ENCODE data around the gene EIF4G3.
A peak's percentile ranks its signal among the peaks of the same experiment; 100 is the strongest.

Gene EIF4G3

DNA sequence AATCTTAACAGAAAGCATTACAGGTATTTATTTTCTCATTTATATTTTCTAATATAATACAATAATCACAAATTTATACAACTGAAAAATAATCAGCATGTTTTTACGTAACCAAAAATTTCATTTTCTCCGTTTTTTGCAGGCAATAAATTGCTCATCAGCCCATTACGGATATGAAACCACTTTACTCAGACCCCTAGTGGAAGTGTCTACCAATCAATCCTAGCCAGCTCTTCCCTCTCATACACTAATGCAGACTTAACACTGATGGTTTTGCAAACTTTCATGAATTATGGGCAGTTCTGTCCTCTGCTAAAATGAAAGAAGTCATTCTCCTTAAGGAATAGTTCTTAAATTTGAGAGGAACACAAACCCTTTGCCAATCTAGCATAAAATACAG is 124.7 kb downstream of the EIF4G3 start:
- H3K4me3 ChIP-seq, result no peak overlapping the region
- no peak for DNase-seq (ENCODE audit: low read depth, low spot score)
- TF ChIP-seq POLR2AphosphoS5 (IDR thresholded peaks at IDR 0.05; ENCODE audit: borderline replicate concordance, low read depth, low read length), result no peak
- TF ChIP-seq FOXP2 (optimal IDR thresholded peaks at IDR 0.05; ENCODE audit: control extremely low read depth, extremely low read length, insufficient read depth), result no peak
- TF ChIP-seq EZH2 (IDR thresholded peaks at IDR 0.05), result no peak
- peaks cover 16% of the 10 kb centered on the region for H3K36me3 ChIP-seq (ENCODE audit: insufficient read depth, low read length)
- H3K9ac ChIP-seq (ENCODE audit: insufficient read length), result no peak overlapping the region
- no peak overlapping the region for H3K27ac ChIP-seq
- no peaks in the 10 kb centered on the region for H3K9me3 ChIP-seq (ENCODE audit: low read depth, low read length)

DNA sequence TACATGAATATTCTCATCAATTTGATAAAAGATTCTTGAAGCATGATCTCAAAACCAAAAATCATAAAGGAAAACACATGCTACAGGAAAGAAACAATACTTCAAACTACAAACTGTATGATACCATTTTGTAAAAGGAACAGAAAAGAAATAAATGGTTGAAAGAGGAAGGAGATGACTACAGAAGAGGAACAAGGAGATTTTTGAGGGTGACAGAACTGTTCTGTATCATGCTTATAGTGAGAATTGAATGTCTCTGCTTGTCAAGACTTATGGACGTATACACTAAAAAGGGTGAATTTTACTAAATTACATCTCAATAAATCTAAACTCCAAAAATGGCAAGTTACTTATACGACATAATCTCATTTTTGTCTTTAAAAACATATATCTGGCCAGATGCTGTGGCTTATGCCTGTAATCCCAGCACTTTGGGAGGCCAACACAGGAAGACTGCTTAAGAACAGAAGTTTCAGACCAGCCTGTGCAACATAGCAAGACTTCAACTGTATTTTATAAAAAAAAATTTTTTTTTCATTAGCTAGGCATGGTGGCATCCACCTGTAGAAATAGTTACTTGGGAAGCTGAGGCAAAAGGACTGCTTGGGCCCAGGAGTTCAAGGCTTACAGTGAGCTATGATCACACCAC is 125.4 kb downstream of the EIF4G3 start:
- H3K36me3 ChIP-seq (ENCODE audit: insufficient read depth, low read length), result peaks cover 16% of the 10 kb centered on the region
- DNase-seq (ENCODE audit: low read depth, low spot score), result no peak
- no peak overlapping the region for H3K9ac ChIP-seq (ENCODE audit: insufficient read length)
- TF ChIP-seq FOXP2 (optimal IDR thresholded peaks at IDR 0.05; ENCODE audit: control extremely low read depth, extremely low read length, insufficient read depth) (no peak), POLR2AphosphoS5 (IDR thresholded peaks at IDR 0.05; ENCODE audit: borderline replicate concordance, low read depth, low read length) (no peak), EZH2 (IDR thresholded peaks at IDR 0.05) (no peak)
- H3K9me3 ChIP-seq (ENCODE audit: low read depth, low read length), result no peaks in the 10 kb centered on the region
- H3K27ac ChIP-seq, result no peak overlapping the region
- no peak overlapping the region for H3K4me3 ChIP-seq

DNA sequence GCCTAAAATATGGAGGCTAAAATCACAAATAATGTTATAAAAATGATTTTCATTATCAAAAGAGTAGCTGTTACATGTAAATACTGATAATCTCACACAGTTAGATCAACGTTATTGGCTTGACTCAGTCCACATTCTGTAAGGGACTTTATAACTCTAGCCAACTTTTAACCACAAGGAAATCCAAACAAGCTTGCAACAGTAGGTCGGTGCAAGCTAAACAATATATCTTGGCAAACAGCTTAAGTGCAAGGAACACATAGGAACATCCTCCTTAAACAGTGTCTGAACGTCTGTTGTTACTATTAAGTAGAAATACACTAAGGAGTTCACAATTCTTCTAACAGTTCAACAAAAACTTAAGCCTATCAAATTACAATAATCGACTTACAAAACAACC is 126.7 kb downstream of the EIF4G3 start:
- no peak for DNase-seq (ENCODE audit: low read depth, low spot score)
- Histone ChIP-seq H3K36me3 (ENCODE audit: insufficient read depth, low read length) (peaks cover 16% of the 10 kb centered on the region), H3K9me3 (ENCODE audit: low read depth, low read length) (no peaks in the 10 kb centered on the region), H3K4me3 (no peak overlapping the region), H3K27ac (no peak overlapping the region), H3K9ac (ENCODE audit: insufficient read length) (no peak overlapping the region)
- no peak for TF ChIP-seq EZH2 (IDR thresholded peaks at IDR 0.05)
- TF ChIP-seq FOXP2 (optimal IDR thresholded peaks at IDR 0.05; ENCODE audit: control extremely low read depth, extremely low read length, insufficient read depth), result no peak
- no peak for TF ChIP-seq POLR2AphosphoS5 (IDR thresholded peaks at IDR 0.05; ENCODE audit: borderline replicate concordance, low read depth, low read length)

DNA sequence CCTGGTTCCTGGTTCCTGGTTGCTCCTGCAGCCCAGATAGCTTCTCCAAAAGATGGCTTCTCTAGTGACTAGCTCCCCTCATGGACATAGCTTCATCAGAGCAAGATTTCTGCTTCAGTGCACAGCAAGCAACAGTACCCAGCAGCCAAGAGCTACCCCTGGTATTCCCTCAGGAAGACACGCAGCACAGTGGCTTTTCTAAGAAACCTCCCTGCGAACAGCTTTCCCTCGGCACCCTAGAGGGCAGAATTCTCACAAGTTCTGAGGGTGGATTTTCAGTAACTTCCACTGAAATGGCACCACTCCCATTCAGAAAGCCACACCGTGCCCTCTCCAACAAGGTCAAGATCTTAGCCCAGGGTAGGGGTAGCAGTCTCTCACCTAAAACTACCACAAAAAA is 128.2 kb downstream of the EIF4G3 start:
- H3K4me3 ChIP-seq, result no peak overlapping the region
- H3K27ac ChIP-seq, result no peak overlapping the region
- peaks cover 16% of the 10 kb centered on the region for H3K36me3 ChIP-seq (ENCODE audit: insufficient read depth, low read length)
- TF ChIP-seq FOXP2 (optimal IDR thresholded peaks at IDR 0.05; ENCODE audit: control extremely low read depth, extremely low read length, insufficient read depth), result no peak
- no peak for TF ChIP-seq EZH2 (IDR thresholded peaks at IDR 0.05)
- TF ChIP-seq POLR2AphosphoS5 (IDR thresholded peaks at IDR 0.05; ENCODE audit: borderline replicate concordance, low read depth, low read length), result no peak
- H3K9ac ChIP-seq (ENCODE audit: insufficient read length), result no peak overlapping the region
- no peaks in the 10 kb centered on the region for H3K9me3 ChIP-seq (ENCODE audit: low read depth, low read length)
- DNase-seq (ENCODE audit: low read depth, low spot score), result no peak

DNA sequence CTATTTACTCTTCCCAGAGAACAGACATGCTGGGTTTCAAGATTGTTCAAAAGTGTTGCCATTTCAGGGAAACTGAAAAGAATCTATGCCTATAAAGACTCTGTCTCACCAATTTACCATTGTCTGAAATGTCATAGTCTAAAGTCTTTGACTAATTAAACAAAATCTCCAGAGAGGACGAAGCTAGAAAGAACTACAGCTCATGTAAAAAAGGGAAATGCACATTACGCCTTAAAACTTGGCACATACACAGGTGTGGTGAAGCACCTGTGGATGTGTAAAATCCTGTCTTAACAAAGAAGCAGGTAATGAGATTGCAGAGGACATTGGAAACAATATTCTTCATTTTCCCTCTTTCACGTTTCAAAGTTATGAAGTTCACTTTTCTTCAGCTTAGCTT is 130.6 kb downstream of the EIF4G3 start:
- no peak overlapping the region for H3K4me3 ChIP-seq
- no peak overlapping the region for H3K9ac ChIP-seq (ENCODE audit: insufficient read length)

DNA sequence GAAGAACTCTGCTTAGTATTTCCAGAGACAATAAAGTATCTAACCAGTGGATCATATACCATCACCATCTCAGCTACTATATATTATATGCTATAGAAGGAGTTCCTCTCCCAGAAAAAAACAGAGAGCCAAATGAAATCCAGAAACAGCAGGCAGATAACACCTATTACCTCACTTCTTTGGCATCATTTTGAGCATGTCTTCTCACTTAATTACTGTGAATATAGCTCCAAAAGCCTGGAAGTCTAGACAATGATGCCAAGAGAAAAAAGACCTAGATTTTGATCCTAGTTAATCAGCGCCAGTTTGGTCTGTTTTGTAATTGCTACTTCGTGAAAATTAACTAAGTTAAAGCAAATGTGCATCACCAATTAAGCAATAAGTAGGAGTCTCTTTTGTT is 131.3 kb downstream of the EIF4G3 start:
- Histone ChIP-seq H3K9ac (ENCODE audit: insufficient read length) (no peak overlapping the region), H3K27ac (0 out of 2 replicates have a peak overlapping the region, but pooled peaks have one; percentile 51), H3K36me3 (ENCODE audit: insufficient read depth, low read length) (peaks cover 17% of the 10 kb centered on the region), H3K9me3 (ENCODE audit: low read depth, low read length) (no peaks in the 10 kb centered on the region), H3K4me3 (no peak overlapping the region)
- no peak for TF ChIP-seq POLR2AphosphoS5 (IDR thresholded peaks at IDR 0.05; ENCODE audit: borderline replicate concordance, low read depth, low read length)
- no peak for TF ChIP-seq FOXP2 (optimal IDR thresholded peaks at IDR 0.05; ENCODE audit: control extremely low read depth, extremely low read length, insufficient read depth)
- no peak for TF ChIP-seq EZH2 (IDR thresholded peaks at IDR 0.05)
- DNase-seq (ENCODE audit: low read depth, low spot score), result no peak

More for the DNA sequence above, 130.6 kb downstream of the EIF4G3 start:
- Histone ChIP-seq H3K36me3 (ENCODE audit: insufficient read depth, low read length) (peaks cover 16% of the 10 kb centered on the region), H3K9me3 (ENCODE audit: low read depth, low read length) (no peaks in the 10 kb centered on the region), H3K27ac (0 out of 2 replicates have a peak overlapping the region, but pooled peaks have one; percentile 51)
- TF ChIP-seq FOXP2 (optimal IDR thresholded peaks at IDR 0.05; ENCODE audit: control extremely low read depth, extremely low read length, insufficient read depth) (no peak), POLR2AphosphoS5 (IDR thresholded peaks at IDR 0.05; ENCODE audit: borderline replicate concordance, low read depth, low read length) (no peak), EZH2 (IDR thresholded peaks at IDR 0.05) (no peak)
- DNase-seq (ENCODE audit: low read depth, low spot score), result no peak

DNA sequence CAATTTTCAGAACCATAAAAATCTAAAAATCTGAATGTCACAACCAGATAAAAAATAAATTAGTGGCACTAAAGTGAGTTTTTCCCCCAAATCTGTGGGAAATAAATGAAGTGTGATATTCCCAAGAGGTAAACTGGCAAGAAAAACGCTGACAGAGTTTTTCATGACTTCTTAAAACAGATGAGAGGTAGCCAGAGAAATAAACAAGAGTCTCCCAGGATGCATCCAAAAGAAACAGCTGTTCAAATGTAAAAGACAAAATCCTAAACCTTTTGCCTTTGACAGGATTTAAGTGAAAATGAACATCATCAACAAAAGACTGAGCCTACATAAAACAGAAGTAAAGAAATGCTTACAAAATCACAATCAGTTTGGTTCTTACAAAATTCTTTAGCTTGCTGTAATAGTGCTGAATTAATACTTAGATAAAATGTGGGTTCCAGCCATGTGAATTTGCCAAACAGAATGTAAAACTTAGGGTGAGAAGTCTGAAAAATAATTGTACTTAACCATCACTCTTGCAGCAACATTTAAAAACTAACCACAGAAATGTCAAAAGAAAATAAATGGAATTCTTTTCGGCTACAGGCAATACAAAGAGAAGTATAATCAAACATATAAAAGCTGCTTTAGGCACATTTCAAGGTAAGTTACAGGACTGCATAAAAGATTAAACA is 133.6 kb downstream of the EIF4G3 start:
- no peak for TF ChIP-seq EZH2 (IDR thresholded peaks at IDR 0.05)
- TF ChIP-seq POLR2AphosphoS5 (IDR thresholded peaks at IDR 0.05; ENCODE audit: borderline replicate concordance, low read depth, low read length), result no peak
- TF ChIP-seq FOXP2 (optimal IDR thresholded peaks at IDR 0.05; ENCODE audit: control extremely low read depth, extremely low read length, insufficient read depth), result no peak
- Histone ChIP-seq H3K36me3 (ENCODE audit: insufficient read depth, low read length) (peaks cover 20% of the 10 kb centered on the region; the same call in 1 of the 2 replicates), H3K4me3 (no peak overlapping the region), H3K27ac (peak overlapping the region; percentile 65), H3K9me3 (ENCODE audit: low read depth, low read length) (no peaks in the 10 kb centered on the region), H3K9ac (ENCODE audit: insufficient read length) (peak overlapping the region; percentile 4)
- DNase-seq (ENCODE audit: low read depth, low spot score), result no peak

DNA sequence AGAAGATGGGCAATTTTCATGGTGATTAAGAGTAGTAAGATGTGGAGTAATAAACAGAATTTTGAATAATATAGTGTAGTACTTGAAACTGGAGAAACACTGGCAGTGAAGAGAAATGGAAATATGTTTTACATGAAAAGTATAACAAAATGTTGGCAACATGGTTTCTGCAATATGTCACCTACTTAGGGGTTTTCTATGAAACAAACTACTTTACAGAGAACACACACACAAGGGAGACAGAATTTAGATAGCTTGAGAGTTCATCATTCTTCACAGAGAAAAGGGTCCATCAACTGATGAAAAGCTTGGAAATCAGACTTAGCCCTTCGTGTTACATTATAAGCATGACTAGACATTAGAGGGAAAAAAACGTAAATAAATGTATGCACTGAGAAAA is 135.2 kb downstream of the EIF4G3 start:
- no peak for DNase-seq (ENCODE audit: low read depth, low spot score)
- Histone ChIP-seq H3K36me3 (ENCODE audit: insufficient read depth, low read length) (peaks cover 20% of the 10 kb centered on the region), H3K4me3 (no peak overlapping the region), H3K9me3 (ENCODE audit: low read depth, low read length) (no peaks in the 10 kb centered on the region), H3K27ac (no peak overlapping the region), H3K9ac (ENCODE audit: insufficient read length) (no peak overlapping the region)
- TF ChIP-seq POLR2AphosphoS5 (IDR thresholded peaks at IDR 0.05; ENCODE audit: borderline replicate concordance, low read depth, low read length), result no peak
- no peak for TF ChIP-seq FOXP2 (optimal IDR thresholded peaks at IDR 0.05; ENCODE audit: control extremely low read depth, extremely low read length, insufficient read depth)
- TF ChIP-seq EZH2 (IDR thresholded peaks at IDR 0.05), result no peak

Measured in SK-N-MC (cell line).